HG02852 (cell line): ENCODE results near the gene SFXN2.
"Not testable (repeated sequence)": the region's sequence is repeated elsewhere in the genome, so short reads cannot be mapped to it uniquely, and the experiment has no call there.

Experiments
- ATAC-seq: cut with Tn5 transposase; IDR thresholded peaks from one replicate; pipeline ENCODE4 v1.9.1; 2021; ENCODE audit warnings: mild to moderate bottlenecking, moderate library complexity; ENCODE audit not compliant: unreplicated experiment

Gene SFXN2

DNA sequence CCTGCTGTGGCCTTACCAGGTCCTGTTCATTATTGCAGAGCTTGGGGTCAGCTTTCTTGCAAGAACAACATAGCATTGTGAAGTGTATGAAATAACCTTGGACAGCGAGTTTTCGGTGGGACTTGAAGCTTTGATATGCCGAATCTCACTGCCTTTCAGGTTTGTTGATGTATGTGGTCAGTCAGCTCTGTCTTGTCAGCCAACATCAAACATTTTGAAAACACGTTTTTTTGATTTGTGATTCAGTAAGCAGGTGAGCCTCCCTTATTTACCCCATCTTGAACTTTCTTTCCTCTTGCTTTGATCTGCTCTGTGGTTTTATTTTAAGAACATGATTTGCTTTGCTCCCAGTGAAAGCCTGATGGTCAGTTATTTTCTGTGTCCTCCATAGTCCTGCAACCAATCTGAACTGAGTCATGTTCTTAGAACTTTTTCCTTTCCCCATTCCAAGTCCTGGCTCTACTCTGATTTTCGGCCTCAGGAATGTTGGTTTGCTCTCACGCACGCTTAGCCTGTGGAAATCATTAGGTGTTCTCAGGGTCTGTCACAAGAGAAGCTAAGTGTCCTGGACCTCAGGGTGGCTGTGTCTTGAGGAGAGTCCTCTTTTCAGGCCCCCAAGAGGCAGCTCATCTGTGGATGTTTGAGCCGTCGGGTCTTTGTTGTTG is 38.0 kb downstream of the SFXN2 start:
- no peak for ATAC-seq

DNA sequence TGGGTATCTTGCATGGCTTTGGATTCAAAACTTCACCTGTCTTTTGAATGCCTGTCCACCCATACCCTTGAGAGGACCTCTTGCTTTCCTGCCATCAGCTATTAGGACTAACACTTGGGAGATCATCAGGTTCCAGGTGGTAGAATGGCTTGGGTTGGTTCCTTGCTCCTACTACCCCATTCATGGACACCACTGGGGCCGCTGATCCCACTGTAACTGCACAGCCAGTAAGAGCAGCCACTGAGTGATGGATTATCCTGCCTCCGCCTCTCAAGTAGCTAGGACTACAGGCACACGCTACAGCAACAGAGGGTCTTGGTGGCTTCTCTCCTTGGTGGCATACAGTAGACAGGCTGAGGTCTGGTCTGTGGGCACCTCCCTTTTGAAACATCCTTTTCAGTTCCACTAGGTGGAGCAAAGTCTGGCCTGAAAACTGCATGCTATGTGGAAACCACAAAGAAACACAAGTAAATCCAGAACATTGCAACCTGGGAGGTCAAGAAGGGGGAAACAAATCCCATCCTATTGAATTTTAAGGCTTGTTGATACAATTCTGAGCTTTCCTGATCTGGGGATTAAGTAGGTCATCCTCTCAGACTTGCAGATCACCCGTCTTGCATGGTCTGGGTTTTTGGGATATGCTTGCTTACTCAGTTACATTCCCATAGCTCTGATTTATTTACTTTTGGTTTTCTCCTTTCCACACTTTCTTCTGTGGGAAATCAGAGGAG is 38.7 kb downstream of the SFXN2 start:
- no peak for ATAC-seq

DNA sequence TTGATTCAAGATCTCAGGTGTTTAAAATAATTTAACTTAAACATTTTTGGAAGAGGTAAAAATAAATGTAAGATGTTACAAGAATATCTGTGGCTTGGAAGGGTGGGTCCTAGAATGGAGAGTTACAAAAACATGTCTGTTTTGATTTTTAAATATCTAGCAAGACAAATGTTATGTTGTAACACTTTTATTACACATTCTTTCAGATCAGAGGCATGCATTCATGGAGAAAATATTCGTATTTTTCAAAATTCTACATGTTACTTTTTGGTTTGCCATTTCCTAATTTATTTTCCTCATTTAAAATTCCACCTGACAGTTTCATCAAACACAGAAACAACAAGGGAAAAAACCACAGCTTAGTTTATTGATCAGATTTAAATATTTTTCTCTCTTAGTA is 39.3 kb downstream of the SFXN2 start:
- ATAC-seq = no peak

DNA sequence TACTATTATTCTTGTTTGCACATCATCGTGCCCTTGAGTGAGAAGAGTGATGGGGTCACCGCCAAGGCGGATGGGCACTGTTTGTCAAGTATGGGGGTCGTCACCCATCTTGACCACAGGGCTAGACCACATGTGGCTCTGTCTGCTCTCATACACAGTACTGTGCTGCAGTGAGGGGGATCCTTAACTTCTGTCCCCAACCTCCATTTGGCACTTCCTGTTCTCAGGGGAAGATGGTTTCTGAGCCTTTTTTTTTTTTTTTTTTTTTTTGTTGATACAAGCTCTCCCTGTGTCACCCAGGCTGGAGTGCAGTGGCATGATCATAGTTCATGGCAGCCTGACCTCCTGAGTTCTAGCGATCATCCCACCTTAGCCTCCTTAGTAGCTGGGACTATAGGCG is 42.9 kb downstream of the SFXN2 start:
- no peak for ATAC-seq

DNA sequence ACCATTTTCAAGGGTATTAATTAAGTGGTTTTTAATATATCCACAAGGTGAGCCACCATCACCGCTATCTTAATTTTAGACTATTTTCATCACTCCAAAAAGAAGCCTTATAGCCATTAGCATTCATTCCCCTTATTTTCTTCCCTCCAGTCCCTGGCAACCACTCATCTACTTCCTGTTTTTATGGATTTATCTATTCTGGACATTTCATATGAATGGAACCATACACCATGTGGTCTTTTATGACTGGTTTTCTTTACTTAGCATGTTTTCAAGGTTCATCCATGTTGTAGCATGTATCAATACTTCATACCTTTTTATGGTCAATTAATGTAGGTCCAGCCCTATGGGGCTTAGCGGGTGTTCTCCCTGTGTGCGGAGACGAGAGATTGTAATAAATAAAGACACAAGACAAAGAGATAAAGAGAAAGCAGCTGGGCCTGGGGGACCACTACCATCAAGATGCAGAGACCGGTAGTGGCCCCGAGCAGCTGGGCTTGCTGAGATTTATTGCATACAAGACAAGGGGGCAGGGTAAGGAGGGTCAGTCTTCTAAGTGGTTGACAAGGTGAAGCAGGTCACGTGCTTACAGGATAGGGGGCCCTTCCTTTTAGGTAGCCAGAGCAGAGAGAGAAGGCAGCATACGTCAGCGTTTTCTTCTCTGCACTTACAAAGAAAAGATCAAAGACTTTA is 44.0 kb downstream of the SFXN2 start:
- ATAC-seq = no peak

DNA sequence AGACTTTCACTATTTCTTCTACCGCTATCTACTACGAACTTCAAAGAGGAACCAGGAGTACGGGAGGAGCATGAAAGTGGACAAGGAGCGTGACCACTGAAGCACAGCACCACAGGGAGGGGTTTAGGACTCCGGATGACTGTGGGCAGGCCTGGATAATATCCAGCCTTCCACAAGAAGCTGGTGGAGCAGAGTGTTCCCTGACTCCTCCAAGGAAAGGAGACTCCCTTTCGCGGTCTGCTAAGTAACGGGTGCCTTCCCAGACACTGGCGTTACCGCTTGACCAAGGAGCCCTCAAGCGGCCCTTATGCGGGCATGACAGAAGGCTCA is 44.5 kb downstream of the SFXN2 start:
- ATAC-seq = not testable (repeated sequence)

DNA sequence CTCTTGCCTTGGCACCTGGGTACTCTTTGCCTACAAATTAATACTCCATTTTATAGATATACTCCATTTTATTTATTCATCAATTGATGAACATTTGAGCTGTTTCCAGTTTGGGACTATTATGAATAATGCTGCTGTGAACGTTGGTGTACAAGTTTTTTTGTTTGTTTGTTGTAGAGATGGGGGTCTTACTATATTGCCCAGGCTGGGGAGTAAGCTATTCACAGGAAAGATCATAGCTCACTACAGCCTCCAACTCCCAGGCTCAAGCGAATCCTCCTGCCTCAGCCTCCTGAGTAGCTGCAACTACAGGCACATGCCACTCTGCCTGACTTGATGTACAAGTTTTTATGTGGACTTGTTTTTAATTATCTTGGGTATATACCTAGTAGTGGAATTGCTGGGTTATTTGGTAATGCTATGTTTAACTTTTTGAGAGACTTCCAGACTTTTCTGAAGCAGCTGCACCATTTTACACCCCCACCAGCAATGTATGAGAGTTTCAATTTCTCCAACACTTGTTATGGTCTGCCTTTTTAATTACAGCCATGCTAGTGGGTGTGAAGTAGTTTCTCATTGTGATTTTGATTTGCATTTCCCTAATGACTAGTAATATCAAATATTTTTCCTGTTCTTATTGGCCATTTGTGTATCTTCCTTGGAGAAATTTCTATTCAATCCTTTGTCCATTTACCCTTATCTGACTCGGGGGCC is 45.2 kb downstream of the SFXN2 start:
- no peak for ATAC-seq

DNA sequence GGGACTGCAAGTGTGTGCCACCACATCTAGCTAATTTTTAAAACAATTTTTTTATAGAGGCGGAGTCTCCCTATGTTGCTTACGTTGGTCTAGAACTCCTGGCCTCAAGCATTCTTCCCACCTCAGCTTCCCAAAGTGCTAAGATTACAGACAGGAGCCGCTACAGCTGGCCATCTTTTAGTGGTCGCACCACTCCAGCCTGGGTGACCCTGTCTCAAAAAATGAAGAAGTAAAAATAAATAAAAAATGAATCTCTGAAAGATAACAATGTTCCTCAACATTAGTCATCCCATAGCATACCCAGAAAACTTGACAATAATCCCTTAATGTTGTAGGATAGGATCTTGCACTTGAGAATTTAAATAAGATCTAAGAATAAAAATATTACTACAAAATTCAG is 47.5 kb downstream of the SFXN2 start:
- no peak for ATAC-seq

DNA sequence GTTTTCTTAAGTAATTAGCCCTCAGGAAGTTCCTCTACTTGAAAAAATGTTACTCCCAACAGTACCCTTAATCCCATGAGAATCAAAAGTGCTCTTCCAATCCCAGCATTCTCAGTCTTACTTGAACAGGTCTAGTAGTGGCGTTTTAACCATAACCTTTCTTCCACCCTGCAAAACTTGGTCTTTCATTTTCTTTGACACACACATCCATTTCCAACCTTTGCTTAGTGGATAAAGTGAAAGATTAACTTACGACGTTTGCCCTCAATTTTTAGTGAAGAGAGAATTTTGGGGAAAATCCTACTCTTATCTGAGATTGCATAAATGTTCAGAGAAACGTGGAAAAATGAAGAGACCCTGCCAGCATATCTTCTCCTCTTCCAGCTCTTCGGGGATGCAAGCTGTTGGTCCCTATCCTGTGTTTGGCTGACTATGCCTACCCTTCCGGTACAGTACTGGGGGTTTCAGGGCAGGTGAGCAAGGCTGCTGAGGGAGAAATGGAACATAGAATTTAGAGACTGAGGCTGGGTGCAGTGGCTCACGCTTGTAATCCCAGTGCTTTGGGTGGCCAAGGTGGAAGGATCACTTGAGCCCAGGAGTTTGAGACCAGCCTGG is 48.1 kb downstream of the SFXN2 start:
- no peak for ATAC-seq

DNA sequence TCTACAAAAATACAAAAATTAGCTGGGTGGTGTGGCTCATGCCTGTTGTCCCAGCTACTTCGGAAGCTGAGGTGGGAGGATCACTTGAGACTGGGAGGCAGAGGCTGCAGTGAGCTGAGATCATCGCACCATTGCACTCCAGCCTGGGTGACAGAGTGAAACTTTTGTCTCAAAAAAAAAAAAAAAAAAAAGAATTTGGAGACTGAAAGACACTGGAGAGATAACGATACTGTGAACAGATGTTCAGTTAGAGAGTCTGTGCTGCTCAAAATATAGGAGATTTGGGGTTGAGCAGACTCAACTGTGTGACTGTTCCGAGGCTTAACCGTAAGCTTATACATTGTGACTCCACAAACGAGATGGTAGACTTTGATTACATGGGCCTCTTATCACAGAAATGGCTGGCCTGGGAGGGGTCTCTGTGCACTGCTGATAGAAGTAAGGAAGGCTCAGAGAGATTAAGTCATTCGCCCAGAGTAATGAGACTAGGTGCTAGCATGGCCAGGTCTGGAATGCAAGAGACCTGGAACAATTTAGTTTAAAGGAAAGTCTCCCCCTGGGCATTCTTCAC is 48.7 kb downstream of the SFXN2 start:
- no peak for ATAC-seq

DNA sequence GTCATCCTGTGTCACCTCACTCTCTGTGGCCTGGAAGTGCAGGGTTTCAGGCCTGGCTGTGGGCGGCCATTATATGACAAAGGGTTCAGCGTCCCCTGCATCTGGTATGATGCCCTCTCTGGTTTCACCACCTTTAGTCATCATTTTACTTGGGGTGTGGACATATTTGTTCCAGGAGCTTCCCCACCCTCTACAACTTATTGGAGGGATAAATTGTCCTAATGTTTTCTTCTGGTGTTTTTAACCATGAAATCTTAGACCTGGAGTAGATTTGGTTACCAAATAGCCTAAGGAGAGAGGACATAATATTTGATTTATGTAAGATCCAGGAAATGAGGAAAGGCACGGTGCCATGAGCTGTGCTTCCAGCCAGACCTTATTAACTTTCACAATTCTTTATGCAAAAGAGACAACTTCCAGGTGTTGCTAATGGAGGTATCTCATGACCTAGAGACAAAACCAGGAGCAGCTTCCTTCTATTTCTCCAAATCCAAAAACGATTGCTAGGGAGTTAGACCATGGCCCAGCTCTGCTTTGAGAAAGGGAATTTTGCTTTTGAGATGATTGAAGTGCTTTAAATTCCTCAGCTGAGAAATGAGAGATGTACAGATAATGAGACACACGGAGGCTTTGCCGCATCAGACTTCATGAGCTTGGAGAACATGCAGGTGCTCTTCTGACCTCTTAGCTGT is 50.2 kb downstream of the SFXN2 start:
- no peak for ATAC-seq

DNA sequence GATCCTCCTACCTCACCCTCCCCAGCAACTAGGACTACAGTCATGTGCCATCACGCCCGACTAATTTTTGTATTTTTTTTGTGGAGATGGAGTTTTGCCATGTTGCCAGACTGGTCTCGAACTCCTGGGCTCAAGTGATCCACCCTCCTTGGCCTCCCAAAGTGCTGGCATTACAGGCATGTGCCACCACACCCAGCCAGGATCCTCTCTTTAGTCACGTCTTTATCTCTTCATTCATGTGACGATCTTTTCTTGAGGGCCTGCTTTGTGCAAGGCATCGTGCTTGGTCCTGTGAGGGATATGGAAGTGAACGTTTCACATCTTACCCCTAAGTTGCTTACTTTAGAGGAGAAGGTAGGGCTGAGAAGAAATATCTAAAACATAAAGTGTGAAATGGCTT is 50.9 kb downstream of the SFXN2 start:
- no peak for ATAC-seq

DNA sequence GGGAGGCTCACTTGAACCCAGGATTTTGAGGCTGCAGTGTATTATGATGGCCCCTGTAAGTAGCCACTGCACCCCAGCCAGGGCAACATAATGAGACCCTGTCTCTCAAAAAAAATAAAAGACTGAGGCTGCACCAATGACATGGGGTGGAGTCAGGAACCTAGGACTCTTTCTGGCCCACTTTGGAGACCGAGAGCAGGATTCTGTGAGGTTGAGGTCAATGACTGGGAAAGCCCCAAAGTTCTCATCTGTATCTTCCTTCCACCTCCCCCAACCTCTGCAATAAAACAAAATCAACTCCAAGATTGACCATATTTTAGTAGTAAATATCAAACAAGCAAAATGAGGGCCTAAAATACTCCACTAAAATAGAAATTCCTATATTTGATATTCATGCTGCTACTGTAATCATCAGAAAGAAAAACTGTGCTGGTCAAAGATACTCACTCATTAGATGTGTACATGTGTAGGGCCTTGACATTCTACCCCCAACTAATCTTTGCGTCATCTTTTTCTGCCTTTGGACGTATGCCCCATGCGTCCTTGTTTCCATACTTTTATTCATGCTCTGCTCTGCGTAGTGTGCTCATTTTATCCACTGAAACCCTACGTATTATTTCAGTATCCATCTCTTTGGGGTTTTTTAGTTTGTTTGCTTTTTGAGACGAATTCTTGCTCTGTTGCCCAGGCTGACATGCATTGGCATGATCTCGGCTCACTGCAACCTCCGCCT is 53.2 kb downstream of the SFXN2 start:
- no peak for ATAC-seq

DNA sequence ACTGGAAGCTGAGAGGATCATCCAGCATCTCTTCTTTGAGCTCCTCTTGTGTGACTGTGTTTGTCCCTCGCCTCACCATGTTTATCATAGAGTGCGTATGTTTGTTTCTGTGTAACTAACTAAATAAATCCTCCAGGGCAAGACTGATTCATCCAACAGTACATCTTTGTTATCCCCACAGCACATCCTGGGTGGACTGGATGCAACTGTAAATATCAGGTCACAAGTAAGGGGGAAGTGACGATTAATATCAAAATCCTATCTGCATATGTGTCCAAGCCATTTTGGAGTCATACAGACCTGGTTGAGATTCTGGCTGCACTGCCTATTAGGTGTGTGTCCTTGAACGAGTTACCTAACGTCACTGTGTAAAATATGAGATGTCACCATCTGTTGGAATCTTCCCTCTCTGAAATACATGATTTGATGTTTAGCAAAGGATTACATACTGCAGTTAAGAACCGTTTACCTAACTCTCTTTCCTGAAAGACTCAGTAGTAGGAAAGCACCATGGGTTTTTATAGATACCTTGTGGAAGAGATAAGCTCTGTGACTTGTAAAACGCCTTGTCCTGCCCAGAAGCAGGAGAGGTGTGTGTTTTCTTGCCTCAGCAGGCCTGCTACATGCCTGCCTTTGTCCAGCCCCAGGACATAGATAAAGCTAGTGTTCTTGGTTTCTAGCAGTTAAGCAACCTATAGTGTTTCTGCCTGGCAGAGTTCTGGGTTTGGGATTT is 55.1 kb downstream of the SFXN2 start:
- ATAC-seq = no peak

DNA sequence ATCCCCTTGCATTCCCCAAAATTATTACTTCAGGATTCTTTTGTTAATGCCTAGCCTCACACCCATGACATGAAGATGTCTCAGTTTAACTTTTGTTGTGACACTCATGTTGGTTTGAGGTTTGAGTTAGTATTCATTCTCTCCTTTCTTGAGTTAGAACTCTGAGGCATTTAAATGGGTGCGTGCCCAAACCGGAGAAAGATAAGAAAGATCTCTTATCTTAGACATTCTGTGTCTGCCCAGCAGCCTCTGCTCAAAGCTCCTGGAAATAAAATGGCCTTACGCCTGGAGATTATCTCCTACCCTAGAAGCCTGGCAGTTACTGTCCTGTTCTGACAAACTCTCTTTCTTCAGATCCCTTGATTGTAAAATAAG is 55.7 kb downstream of the SFXN2 start:
- ATAC-seq = no peak

DNA sequence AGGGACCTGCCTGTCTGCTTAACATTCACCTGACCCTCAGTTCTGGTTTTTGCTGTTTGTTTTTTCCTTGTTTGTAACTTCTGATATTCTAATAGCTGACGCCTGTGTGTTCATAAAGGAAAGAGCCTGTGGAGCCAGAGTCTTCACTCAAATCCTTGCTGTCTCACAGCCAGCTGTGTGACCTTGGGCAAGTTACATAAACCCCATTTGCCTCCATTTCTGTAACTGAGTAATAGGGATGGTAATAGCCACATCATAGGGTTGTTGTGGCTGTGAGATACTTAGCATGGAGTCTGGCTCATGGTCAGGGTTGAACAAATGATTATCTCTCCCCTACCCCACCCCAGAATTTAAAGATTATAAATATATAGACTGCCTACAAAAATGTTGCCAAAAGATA is 56.4 kb downstream of the SFXN2 start:
- ATAC-seq = no peak

DNA sequence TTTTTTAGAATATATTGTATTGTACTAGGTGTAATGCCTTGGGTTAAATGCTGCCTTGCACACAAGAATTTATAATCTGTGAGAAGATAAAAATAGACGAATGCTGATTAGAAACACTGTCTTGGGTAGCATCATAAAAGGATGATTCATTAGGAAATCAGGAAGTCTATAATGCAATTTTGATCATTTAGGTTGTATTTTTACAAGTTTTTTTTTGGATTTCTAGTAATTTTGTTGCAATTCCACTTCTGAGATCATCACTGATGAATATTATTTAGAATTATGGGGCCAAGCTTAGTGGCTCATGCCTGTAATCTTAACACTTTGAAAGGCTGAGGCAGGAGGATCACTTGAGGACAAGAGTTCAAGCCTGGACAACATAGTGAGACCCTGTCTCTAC is 58.9 kb downstream of the SFXN2 start:
- ATAC-seq = no peak

DNA sequence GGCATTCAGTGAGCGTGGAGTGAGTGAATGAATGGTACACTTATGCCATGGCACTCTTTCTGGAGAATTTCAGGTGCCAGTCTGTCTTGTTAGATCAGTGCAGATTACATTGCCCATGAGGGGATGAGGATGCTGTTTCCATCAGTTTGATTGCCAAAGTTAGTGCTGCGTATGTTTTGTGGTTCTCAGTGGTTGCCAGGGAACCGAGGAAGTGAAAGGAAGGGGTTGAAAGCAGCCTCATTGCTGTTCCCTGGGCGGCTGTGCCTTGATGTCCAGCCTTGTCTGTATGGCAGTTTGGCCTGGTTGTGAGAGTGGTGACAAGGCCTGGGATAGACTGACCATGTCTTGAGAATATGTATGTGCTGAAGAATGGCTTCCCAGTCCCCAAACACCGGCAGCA is 59.5 kb downstream of the SFXN2 start:
- no peak for ATAC-seq
